Neural cell (in vitro differentiated cells): Measurements from ENCODE around the gene BAZ2A.

Source experiments
- EP300 ChIP-seq: fragments of 450-650 bp; conservative IDR thresholded peaks from 2 replicates; pipeline ENCODE4 v1.6.1; 2014; ENCODE audit warnings: antibody characterized with exemption, mild to moderate bottlenecking, moderate library complexity; ENCODE audit not compliant: poor library complexity, severe bottlenecking
- EZH2 ChIP-seq: fragments of 200-600, 300-800 bp; shearing (Covaris generic), sonication (generic); IDR thresholded peaks from 2 replicates; pipeline ENCODE4 v1.6.1; 2014; ENCODE audit warnings: antibody characterized with exemption, low read length, borderline replicate concordance, mild to moderate bottlenecking; ENCODE audit not compliant: insufficient read depth, poor library complexity, severe bottlenecking
- MXI1 ChIP-seq: fragments of 450-650 bp; conservative IDR thresholded peaks from 2 replicates; pipeline ENCODE4 v1.6.1; 2014; ENCODE audit warnings: antibody characterized with exemption, mild to moderate bottlenecking; ENCODE audit not compliant: poor library complexity, severe bottlenecking
- POLR2AphosphoS5 ChIP-seq: IDR thresholded peaks from 2 replicates; pipeline ENCODE4 v1.6.1; 2012
- RAD21 ChIP-seq: fragments of 450-650 bp; conservative IDR thresholded peaks from 2 replicates; pipeline ENCODE4 v1.6.1; 2014; ENCODE audit warnings: antibody characterized with exemption, mild to moderate bottlenecking, moderate library complexity
- TAF1 ChIP-seq: IDR thresholded peaks from 2 replicates; pipeline ENCODE4 v1.6.1; 2012; ENCODE audit warnings: low read depth
- TF ChIP-seq, protein P1 (sequence below): fragments of 450-650 bp; IDR thresholded peaks from 2 replicates; pipeline ENCODE4 v1.5.1; 2014; ENCODE audit warnings: antibody characterized with exemption, mild to moderate bottlenecking, moderate library complexity; ENCODE audit not compliant: poor library complexity, severe bottlenecking
- TF ChIP-seq, protein P2 (sequence below): IDR thresholded peaks from 2 replicates; pipeline ENCODE4 v1.6.1; 2012; ENCODE audit warnings: borderline replicate concordance

DNA sequence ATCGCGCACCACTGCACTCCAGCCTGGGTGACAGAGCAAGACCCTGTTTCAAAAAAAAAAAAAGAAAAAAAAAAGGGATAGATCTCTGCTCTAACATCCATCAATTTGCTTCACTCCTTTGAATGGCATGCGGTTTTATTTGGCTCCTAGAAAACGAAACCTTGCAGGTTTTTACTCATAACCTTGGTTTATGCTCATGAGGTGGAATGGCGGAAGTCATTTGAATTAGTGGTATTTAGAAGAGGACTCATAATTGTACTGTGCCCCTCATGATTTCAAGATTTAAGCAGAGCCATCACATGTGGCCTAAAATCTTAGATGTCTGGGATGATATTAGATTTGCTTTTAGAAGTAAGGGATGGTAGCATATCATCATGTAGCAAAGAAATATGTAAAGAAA, 79.1 kb downstream of the BAZ2A start:
- no peak for TF ChIP-seq POLR2AphosphoS5
- TF ChIP-seq, protein P1, sequence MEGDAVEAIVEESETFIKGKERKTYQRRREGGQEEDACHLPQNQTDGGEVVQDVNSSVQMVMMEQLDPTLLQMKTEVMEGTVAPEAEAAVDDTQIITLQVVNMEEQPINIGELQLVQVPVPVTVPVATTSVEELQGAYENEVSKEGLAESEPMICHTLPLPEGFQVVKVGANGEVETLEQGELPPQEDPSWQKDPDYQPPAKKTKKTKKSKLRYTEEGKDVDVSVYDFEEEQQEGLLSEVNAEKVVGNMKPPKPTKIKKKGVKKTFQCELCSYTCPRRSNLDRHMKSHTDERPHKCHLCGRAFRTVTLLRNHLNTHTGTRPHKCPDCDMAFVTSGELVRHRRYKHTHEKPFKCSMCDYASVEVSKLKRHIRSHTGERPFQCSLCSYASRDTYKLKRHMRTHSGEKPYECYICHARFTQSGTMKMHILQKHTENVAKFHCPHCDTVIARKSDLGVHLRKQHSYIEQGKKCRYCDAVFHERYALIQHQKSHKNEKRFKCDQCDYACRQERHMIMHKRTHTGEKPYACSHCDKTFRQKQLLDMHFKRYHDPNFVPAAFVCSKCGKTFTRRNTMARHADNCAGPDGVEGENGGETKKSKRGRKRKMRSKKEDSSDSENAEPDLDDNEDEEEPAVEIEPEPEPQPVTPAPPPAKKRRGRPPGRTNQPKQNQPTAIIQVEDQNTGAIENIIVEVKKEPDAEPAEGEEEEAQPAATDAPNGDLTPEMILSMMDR = no peak
- no peak for TF ChIP-seq MXI1
- TF ChIP-seq EZH2 = no peak
- TF ChIP-seq EP300 = no peak
- TF ChIP-seq RAD21 = no peak
- TF ChIP-seq TAF1 = no peak
- TF ChIP-seq, protein P2, sequence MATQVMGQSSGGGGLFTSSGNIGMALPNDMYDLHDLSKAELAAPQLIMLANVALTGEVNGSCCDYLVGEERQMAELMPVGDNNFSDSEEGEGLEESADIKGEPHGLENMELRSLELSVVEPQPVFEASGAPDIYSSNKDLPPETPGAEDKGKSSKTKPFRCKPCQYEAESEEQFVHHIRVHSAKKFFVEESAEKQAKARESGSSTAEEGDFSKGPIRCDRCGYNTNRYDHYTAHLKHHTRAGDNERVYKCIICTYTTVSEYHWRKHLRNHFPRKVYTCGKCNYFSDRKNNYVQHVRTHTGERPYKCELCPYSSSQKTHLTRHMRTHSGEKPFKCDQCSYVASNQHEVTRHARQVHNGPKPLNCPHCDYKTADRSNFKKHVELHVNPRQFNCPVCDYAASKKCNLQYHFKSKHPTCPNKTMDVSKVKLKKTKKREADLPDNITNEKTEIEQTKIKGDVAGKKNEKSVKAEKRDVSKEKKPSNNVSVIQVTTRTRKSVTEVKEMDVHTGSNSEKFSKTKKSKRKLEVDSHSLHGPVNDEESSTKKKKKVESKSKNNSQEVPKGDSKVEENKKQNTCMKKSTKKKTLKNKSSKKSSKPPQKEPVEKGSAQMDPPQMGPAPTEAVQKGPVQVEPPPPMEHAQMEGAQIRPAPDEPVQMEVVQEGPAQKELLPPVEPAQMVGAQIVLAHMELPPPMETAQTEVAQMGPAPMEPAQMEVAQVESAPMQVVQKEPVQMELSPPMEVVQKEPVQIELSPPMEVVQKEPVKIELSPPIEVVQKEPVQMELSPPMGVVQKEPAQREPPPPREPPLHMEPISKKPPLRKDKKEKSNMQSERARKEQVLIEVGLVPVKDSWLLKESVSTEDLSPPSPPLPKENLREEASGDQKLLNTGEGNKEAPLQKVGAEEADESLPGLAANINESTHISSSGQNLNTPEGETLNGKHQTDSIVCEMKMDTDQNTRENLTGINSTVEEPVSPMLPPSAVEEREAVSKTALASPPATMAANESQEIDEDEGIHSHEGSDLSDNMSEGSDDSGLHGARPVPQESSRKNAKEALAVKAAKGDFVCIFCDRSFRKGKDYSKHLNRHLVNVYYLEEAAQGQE = no peak
